Caco-2 (cell line): ENCODE data around the gene LMOD3. TPM values are rescaled to one million over a fixed set of nuclear protein-coding genes. Genes with fewer than 3 reads are reported as not detected.

Experiments used
- BruUV-seq: library from RNA; stranded (reverse); fragments of 400-500 nt; replicated peaks from 2 replicates; lab custom pipeline; 2021; lab: Mats Ljungman, UMichigan
- CTCF ChIA-PET: fragments of 300-600 bp; sonication (Branson Sonifier 250); formaldehyde crosslinking; loops from one replicate; lab custom pipeline; 2022; ENCODE audit warnings: antibody characterized with exemption; lab: Charles Lee
- POLR2A ChIA-PET: fragments of 300-600 bp; sonication (Branson Sonifier 250); formaldehyde crosslinking; loops from one replicate; lab custom pipeline; 2022; ENCODE audit warnings: antibody characterized with exemption; lab: Charles Lee
- DNase-seq, 2 experiments: peaks; one replicate each; pipeline versions ENCODE4 v3.0.0 to v3.0.0-alpha.2; 2020 to 2022
- H3K27me3 ChIP-seq: replicated peaks from 2 replicates; pipeline ENCODE4 v1.6.0; 2011; ENCODE audit warnings: low read length; ENCODE audit not compliant: control insufficient read depth, insufficient read depth
- H3K36me3 ChIP-seq: 2 replicates; pipeline ENCODE4 v1.5.1; 2011; ENCODE audit warnings: low read length; ENCODE audit not compliant: control insufficient read depth, insufficient read depth
- H3K4me1 ChIP-seq: fragments of 250-450 bp; sonication (Bioruptor Pico); 2 replicates; pipeline ENCODE4 v1.5.1; 2020; ENCODE audit warnings: mild to moderate bottlenecking
- H3K4me3 ChIP-seq: 2 replicates; pipeline ENCODE4 v1.5.1; 2011; ENCODE audit warnings: low read depth, mild to moderate bottlenecking, control low read depth, low read length
- H3K9me3 ChIP-seq: fragments of 250-450 bp; sonication (Bioruptor Pico); 2 replicates; pipeline ENCODE4 v1.5.1; 2020; ENCODE audit warnings: mild to moderate bottlenecking, moderate library complexity
- H3K27ac Mint-ChIP-seq: one replicate; pipeline ENCODE4 v1.8.0; 2022; ENCODE audit warnings: mixed read lengths; ENCODE audit not compliant: unreplicated experiment
- H3K27me3 Mint-ChIP-seq: one replicate; pipeline ENCODE4 v1.8.0; 2022; ENCODE audit warnings: mixed read lengths; ENCODE audit not compliant: insufficient read depth, unreplicated experiment
- H3K36me3 Mint-ChIP-seq: one replicate; pipeline ENCODE4 v1.8.0; 2022; ENCODE audit warnings: mild to moderate bottlenecking, mixed read lengths; ENCODE audit not compliant: insufficient read depth, unreplicated experiment
- H3K4me1 Mint-ChIP-seq: one replicate; pipeline ENCODE4 v1.8.0; 2022; ENCODE audit warnings: low read depth, mixed read lengths; ENCODE audit not compliant: unreplicated experiment
- H3K4me3 Mint-ChIP-seq: one replicate; pipeline ENCODE4 v1.8.0; 2022; ENCODE audit warnings: mild to moderate bottlenecking, moderate library complexity, mixed read lengths; ENCODE audit not compliant: unreplicated experiment
- H3K9me3 Mint-ChIP-seq: one replicate; pipeline ENCODE4 v1.8.0; 2022; ENCODE audit warnings: mixed read lengths; ENCODE audit not compliant: unreplicated experiment
- intact Hi-C: fragments of 100-400 bp; cut with micrococcal nuclease; formaldehyde crosslinking; loops from one replicate; pipeline ENCODE4 v1.10.0; 2022; ENCODE audit not compliant: unreplicated experiment
- total RNA-seq: library from RNA; stranded (reverse); gene quantifications from 2 replicates; pipeline ENCODE4 v1.2.3, GENCODE V29; 2022
- TF ChIP-seq, protein P1 (sequence below), 2 experiments: fragments of 200-600 bp in 1 of 2; IDR thresholded peaks; 1 replicate in 1 of 2; 2 replicates in 1 of 2; pipeline versions ENCODE4 v1.5.1 to v1.8.0; 2011 to 2022; ENCODE audit warnings: antibody characterized with exemption in 1 of 2, control low read depth in 1 of 2, inconsistent platforms in 1 of 2, low read depth in 1 of 2, low read length in 1 of 2, mild to moderate bottlenecking in 1 of 2, moderate library complexity in 1 of 2; ENCODE audit not compliant: insufficient read depth in 1 of 2, severe bottlenecking in 1 of 2, unreplicated experiment in 1 of 2

The LMOD3 gene
- total RNA-seq, 1 experiment from 2014 or later: not detected

DNA sequence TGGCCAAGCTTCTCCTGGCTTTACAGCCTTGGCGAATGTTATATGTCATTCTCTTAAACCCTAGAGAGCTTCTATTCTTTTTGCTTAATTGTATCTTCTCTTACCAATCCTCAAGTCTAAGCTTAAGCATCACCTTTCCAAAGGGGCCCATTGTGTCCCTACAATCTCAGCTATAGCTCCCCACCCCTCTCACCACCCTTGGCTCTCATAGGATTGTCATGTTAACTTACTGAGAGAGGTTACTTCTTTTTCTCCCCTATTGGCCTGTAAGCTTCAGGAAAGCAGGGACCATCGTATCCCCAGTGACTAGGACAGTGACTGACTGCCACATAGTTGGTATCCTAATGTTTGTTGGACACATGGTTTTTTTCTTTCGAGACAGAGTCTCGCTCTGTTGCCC is 43.3 kb upstream of the LMOD3 start:
- Histone ChIP-seq H3K27me3 (no peaks in the 10 kb centered on the region), H3K4me1 (peaks cover 8% of the 10 kb centered on the region), H3K4me3 (no peak overlapping the region), H3K36me3 (no peaks in the 10 kb centered on the region), H3K9me3 (no peaks in the 10 kb centered on the region)
- Mint-ChIP-seq H3K4me3 (no peak overlapping the region), H3K27ac (no peak overlapping the region), H3K9me3 (no peaks in the 10 kb centered on the region), H3K36me3 (peaks cover 47% of the 10 kb centered on the region), H3K27me3 (no peaks in the 10 kb centered on the region), H3K4me1 (peaks cover 14% of the 10 kb centered on the region)
- ChIA-PET CTCF (interaction anchor here (0.7 kb wide), 1 partner anchor 48 kb away, joined by 3 read pairs; no protein-coding TSS in a partner anchor), POLR2A (no interaction called here)
- no TSS peak for BruUV-seq
- DNase-seq: no peak
- intact Hi-C loops: no loop called here
- TF ChIP-seq, protein P1, sequence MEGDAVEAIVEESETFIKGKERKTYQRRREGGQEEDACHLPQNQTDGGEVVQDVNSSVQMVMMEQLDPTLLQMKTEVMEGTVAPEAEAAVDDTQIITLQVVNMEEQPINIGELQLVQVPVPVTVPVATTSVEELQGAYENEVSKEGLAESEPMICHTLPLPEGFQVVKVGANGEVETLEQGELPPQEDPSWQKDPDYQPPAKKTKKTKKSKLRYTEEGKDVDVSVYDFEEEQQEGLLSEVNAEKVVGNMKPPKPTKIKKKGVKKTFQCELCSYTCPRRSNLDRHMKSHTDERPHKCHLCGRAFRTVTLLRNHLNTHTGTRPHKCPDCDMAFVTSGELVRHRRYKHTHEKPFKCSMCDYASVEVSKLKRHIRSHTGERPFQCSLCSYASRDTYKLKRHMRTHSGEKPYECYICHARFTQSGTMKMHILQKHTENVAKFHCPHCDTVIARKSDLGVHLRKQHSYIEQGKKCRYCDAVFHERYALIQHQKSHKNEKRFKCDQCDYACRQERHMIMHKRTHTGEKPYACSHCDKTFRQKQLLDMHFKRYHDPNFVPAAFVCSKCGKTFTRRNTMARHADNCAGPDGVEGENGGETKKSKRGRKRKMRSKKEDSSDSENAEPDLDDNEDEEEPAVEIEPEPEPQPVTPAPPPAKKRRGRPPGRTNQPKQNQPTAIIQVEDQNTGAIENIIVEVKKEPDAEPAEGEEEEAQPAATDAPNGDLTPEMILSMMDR (IDR thresholded peaks at IDR 0.05; ENCODE audit: insufficient read depth in 1 of 2, low read depth in 1 of 2, low read length in 1 of 2, severe bottlenecking in 1 of 2, unreplicated experiment in 1 of 2): no peak

DNA sequence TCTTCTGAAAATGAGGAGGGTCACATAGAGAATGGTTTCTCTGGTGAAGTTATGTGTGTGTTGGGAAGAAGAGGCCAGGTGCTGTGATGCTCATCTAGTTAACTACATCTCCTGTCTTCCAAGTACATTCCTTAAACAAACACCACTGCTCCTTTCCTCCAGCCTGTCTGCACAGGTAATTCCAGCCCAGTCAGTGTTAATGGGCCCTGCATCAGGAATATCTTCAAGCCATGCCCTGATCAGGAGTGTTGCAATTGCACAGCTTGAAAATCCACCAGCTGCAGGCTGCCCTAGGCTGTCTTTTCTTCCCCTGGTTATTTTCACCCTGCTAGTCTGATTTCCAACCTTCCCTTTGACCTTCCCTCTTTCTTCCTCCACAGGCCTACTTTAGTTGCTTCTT is 41.9 kb upstream of the LMOD3 start:
- no peak overlapping the region for H3K4me3 ChIP-seq
- peaks cover 14% of the 10 kb centered on the region for H3K4me1 Mint-ChIP-seq
- no TSS peak for BruUV-seq
- POLR2A ChIA-PET: no interaction called here
- no peak overlapping the region for H3K27ac Mint-ChIP-seq
- intact Hi-C loops: loop anchor here (5.0 kb wide), 2 partner anchors 78 to 158 kb away; no protein-coding TSS in a partner anchor
- no peak for DNase-seq
- peaks cover 32% of the 10 kb centered on the region for H3K36me3 Mint-ChIP-seq
- no peak overlapping the region for H3K4me3 Mint-ChIP-seq
- H3K27me3 ChIP-seq: no peaks in the 10 kb centered on the region
- H3K27me3 Mint-ChIP-seq: no peaks in the 10 kb centered on the region
- TF ChIP-seq, protein P1 (IDR thresholded peaks at IDR 0.05; ENCODE audit: insufficient read depth in 1 of 2, low read depth in 1 of 2, low read length in 1 of 2, severe bottlenecking in 1 of 2, unreplicated experiment in 1 of 2): no peak
- CTCF ChIA-PET: no interaction called here
- H3K4me1 ChIP-seq: peaks cover 8% of the 10 kb centered on the region
- H3K9me3 Mint-ChIP-seq: no peaks in the 10 kb centered on the region
- no peaks in the 10 kb centered on the region for H3K36me3 ChIP-seq
- H3K9me3 ChIP-seq: no peaks in the 10 kb centered on the region

DNA sequence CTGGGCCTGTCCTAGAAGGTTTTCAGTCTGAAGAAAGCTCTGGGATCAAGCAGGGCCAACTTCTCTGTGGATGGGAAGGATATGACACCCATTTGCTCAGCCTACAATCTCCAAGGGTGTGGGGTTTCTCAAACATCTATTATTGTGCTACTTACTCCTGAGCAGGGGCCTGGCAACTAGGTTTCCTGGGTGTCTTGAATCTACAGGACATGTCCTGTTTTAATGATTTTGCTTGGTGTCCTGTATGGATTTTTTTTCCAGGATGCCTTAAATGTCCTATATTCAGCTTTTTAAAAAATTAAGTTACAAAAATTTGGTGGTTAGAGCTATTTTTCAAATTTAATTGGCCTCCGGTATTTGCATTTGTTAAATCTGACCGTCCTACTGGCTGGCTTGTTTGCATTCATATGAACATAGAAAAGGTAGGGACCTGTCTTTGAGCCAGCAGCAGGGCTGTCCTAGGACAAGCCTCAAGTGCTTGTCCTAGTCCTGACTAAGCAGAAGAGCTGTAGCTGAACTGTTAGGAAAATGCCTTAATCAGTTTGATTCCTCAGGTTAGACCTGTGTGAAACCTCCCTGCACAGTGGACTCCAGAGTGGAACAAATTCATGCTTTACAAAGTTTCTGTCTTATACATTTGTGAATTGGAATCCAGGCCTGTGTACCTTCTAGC is 40.0 kb upstream of the LMOD3 start:
- POLR2A ChIA-PET: no interaction called here
- Histone ChIP-seq H3K9me3 (no peaks in the 10 kb centered on the region), H3K4me3 (no peak overlapping the region), H3K4me1 (peaks cover 8% of the 10 kb centered on the region), H3K36me3 (no peaks in the 10 kb centered on the region), H3K27me3 (no peaks in the 10 kb centered on the region)
- DNase-seq: no peak
- H3K27me3 Mint-ChIP-seq: no peaks in the 10 kb centered on the region
- peaks cover 26% of the 10 kb centered on the region for H3K36me3 Mint-ChIP-seq
- peaks cover 14% of the 10 kb centered on the region for H3K4me1 Mint-ChIP-seq
- CTCF ChIA-PET: interaction anchor here (1.0 to 2.2 kb wide), 8 partner anchors 41 to 506 kb away, joined by 3 to 12 read pairs (median 4); no protein-coding TSS in a partner anchor
- H3K4me3 Mint-ChIP-seq: no peak overlapping the region
- BruUV-seq: no TSS peak
- H3K9me3 Mint-ChIP-seq: no peaks in the 10 kb centered on the region
- TF ChIP-seq, protein P1 (IDR thresholded peaks at IDR 0.05; ENCODE audit: insufficient read depth in 1 of 2, low read depth in 1 of 2, low read length in 1 of 2, severe bottlenecking in 1 of 2, unreplicated experiment in 1 of 2): no peak
- intact Hi-C loops: loop anchor here (5.0 kb wide), 2 partner anchors 80 to 160 kb away; no protein-coding TSS in a partner anchor
- H3K27ac Mint-ChIP-seq: no peak overlapping the region
